Measurements from ENCODE around the gene MYBPC3. TPM values are rescaled to one million over a fixed set of nuclear protein-coding genes. Genes with fewer than 3 reads are reported as not detected.

The MYBPC3 gene
- total and polyA plus RNA-seq, 11 donors, result 425 to 3,074 (median 1,842) TPM

DNA sequence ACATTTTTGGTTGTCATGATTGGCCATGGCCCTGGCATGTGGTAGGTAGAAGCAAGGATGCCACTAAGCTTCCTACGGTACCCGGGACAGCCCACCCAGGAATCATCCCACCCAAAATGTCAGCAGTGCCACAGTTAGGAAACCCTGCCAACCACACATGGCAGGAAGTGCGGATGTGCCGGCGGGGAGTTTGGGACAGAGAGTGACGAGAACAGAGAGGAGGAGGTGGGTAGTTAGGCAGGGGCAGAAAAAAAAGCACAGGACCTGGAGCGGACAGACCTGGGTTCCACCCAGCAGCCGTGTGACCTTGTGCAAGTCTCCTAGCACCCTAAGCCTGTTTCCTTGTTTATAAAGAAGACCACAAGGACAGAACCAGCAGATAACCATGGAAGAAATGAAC is 22.5 kb upstream of the MYBPC3 start:
- H3K27ac ChIP-seq, result peak overlapping the region in 1 of 12 donors; percentile 96
- no peaks in the 10 kb centered on the region for H3K9me3 ChIP-seq
- intact Hi-C loops (cut with DNase I), result loop anchor here in 9 of 10 donors (2.0 to 10.0 kb wide), 9 partner anchors 32 to 480 kb away; partner anchors contain the start of gene SLC39A13 (in 2 of the 9)
- H3K4me3 ChIP-seq, result peak overlapping the region in 6 of 12 donors; percentile 3 to 70 (median 45)
- H3K27me3 ChIP-seq, result no peaks in the 10 kb centered on the region
- ATAC-seq (no peak), DNase-seq (no peak)
- H3K36me3 ChIP-seq, result peaks cover 0 to 36% (median 0%) of the 10 kb centered on the region in 9 donors
- peaks cover 0 to 21% (median 0%) of the 10 kb centered on the region in 12 donors for H3K4me1 ChIP-seq
- TF ChIP-seq POLR2A (IDR thresholded peaks at IDR 0.05), result no peak
- TF ChIP-seq, protein P1, sequence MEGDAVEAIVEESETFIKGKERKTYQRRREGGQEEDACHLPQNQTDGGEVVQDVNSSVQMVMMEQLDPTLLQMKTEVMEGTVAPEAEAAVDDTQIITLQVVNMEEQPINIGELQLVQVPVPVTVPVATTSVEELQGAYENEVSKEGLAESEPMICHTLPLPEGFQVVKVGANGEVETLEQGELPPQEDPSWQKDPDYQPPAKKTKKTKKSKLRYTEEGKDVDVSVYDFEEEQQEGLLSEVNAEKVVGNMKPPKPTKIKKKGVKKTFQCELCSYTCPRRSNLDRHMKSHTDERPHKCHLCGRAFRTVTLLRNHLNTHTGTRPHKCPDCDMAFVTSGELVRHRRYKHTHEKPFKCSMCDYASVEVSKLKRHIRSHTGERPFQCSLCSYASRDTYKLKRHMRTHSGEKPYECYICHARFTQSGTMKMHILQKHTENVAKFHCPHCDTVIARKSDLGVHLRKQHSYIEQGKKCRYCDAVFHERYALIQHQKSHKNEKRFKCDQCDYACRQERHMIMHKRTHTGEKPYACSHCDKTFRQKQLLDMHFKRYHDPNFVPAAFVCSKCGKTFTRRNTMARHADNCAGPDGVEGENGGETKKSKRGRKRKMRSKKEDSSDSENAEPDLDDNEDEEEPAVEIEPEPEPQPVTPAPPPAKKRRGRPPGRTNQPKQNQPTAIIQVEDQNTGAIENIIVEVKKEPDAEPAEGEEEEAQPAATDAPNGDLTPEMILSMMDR (IDR thresholded peaks at IDR 0.05), result no peak
- WGBS, 4 donors, result 72 to 98% (median 85%) methylated on average over 8 of the region's 8 CpGs

DNA sequence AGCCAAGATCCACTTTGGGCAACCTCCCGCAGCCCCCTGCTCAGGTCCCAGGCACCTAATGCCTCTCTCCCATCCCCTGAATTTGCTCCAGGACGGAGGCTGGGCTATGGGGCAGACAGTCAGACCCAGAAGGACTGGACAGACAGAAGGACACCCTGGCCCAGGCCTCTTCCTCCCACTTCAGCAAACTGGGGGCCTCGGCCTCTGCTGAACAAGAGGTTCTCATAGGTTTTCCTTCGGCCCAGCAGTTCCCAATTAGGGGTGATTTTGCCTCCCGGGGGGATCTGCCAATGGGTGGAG is 22.2 kb upstream of the MYBPC3 start:
- no peaks in the 10 kb centered on the region for H3K27me3 ChIP-seq
- ATAC-seq (no peak), DNase-seq (no peak)
- intact Hi-C loops (cut with DNase I), result loop anchor here (1.0 to 10.0 kb wide), 12 partner anchors 32 to 480 kb away; partner anchors contain the start of gene SLC39A13 (in 8 of the 10)
- WGBS, 4 donors, result 81 to 90% (median 84%) methylated on average over 3 to 5 of the region's 5 CpGs
- peak overlapping the region in 1 of 12 donors; percentile 70 for H3K4me3 ChIP-seq
- peaks cover 0 to 21% (median 0%) of the 10 kb centered on the region in 12 donors for H3K4me1 ChIP-seq
- H3K27ac ChIP-seq, result peak overlapping the region in 1 of 12 donors; percentile 96
- H3K9me3 ChIP-seq, result no peaks in the 10 kb centered on the region
- peaks cover 0 to 36% (median 0%) of the 10 kb centered on the region in 9 donors for H3K36me3 ChIP-seq
- TF ChIP-seq, protein P1 (IDR thresholded peaks at IDR 0.05), result no peak
- no peak for TF ChIP-seq POLR2A (IDR thresholded peaks at IDR 0.05)

- H3K4me1 ChIP-seq, result peaks cover 0 to 25% (median 0%) of the 10 kb centered on the region in 12 donors
- DNase-seq, result peak; percentile 83 to 92 (median 85)
- H3K9me3 ChIP-seq, result no peaks in the 10 kb centered on the region
- 30 to 47% (median 44%) methylated on average over 14 to 19 of the region's 19 CpGs for WGBS, 4 donors
- no peaks in the 10 kb centered on the region for H3K27me3 ChIP-seq
- peaks cover 0 to 36% (median 0%) of the 10 kb centered on the region in 9 donors for H3K36me3 ChIP-seq
- H3K4me3 ChIP-seq, result peak overlapping the region in 1 of 12 donors; percentile 70
- peak overlapping the region in 3 of 12 donors; percentile 12 to 96 (median 26) for H3K27ac ChIP-seq
- TF ChIP-seq POLR2A (IDR thresholded peaks at IDR 0.05), result no peak
- TF ChIP-seq, protein P1 (IDR thresholded peaks at IDR 0.05), result peak; percentile 87 to 98 (median 96)
- intact Hi-C loops (cut with DNase I), result loop anchor here (1.0 to 10.0 kb wide), 12 partner anchors 33 to 481 kb away; partner anchors contain the start of gene SLC39A13 (in 8 of the 10)
- ATAC-seq, result peak; percentile 44 to 86 (median 76)
Measured at GRCh38 chr11:47373876-47374719, 21.6 kb upstream of the MYBPC3 start.

GRCh38 chr11:47372422-47372821 is 19.9 kb upstream of the MYBPC3 start:
- Histone ChIP-seq H3K4me1 (peaks cover 0 to 20% (median 0%) of the 10 kb centered on the region in 12 donors), H3K9me3 (no peaks in the 10 kb centered on the region), H3K4me3 (no peak overlapping the region), H3K27ac (no peak overlapping the region), H3K36me3 (peaks cover 0 to 44% (median 0%) of the 10 kb centered on the region in 9 donors), H3K27me3 (no peaks in the 10 kb centered on the region)
- WGBS, 4 donors, result 71 to 81% (median 74%) methylated on average over 7 of the region's 7 CpGs
- DNase-seq (no peak), ATAC-seq (no peak)
- intact Hi-C loops (cut with DNase I), result loop anchor here in 8 of 10 donors (5.0 to 10.0 kb wide), 5 partner anchors 35 to 482 kb away; partner anchors contain the start of gene SLC39A13 (in 6 of the 8)
- TF ChIP-seq, protein P1 (IDR thresholded peaks at IDR 0.05), result no peak
- no peak for TF ChIP-seq POLR2A (IDR thresholded peaks at IDR 0.05)
